HG03521 (cell line): ENCODE data around the gene ASTN1.
"Not testable (repeated sequence)": the region's sequence is repeated elsewhere in the genome, so short reads cannot be mapped to it uniquely, and the experiment has no call there.

Experiments
- ATAC-seq: cut with Tn5 transposase; IDR thresholded peaks from one replicate; pipeline ENCODE4 v1.9.1; 2021; ENCODE audit warnings: mild to moderate bottlenecking, moderate library complexity; ENCODE audit not compliant: unreplicated experiment

Gene ASTN1

DNA sequence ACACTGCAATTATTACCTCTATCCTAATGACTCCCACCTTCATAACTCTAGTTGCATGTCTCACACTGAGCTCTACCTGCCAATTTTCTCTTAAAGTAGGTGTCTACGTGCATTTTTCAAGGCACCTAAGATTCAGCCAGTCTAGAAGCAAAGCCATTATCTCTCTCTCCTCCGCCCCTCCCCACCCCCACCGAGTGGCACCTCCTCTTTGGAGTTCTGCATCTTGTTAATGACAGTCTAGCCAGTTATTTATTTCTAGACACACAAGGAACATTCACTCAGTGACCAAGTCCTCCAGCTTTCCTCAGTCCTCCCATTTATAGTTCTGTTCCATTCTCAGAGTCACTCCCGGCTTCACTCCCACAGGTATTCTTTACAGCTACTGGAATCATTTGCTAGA lies 47.6 kb downstream of the ASTN1 start:
- ATAC-seq: no peak

DNA sequence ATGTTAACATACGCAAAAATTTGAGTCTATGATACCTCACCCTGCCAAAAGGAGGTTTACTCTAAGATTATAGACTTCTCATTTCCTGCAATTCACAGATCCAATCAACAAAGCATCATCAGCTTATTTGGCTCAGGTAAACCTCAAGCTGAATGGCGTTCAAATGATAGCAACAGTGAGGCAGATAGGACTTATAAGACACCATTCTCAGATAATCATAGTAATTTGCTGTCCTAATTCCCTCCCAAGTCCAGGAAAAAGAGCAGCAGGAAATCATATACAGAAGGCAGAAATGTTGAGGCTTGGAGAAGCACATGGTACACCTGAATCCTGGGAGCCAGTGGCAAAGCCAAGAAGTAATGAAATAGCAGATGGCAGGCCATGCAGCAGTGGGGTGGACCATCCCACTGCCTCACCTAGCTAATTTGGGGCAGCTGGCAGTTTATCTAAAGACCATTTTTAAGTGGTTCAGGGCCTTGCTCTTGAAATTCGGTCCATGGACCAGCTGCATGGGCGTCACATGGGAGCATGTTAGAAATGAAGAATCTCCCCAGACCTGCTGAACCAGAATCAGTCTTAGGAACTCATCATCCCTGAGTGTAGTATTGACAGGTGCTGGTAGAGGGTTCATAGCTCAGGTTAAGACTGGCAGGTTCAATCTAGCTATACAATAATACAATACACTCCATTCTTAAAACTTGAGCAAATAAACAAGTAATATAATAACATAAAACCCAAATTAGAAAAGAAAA lies 57.7 kb downstream of the ASTN1 start:
- ATAC-seq: no peak

DNA sequence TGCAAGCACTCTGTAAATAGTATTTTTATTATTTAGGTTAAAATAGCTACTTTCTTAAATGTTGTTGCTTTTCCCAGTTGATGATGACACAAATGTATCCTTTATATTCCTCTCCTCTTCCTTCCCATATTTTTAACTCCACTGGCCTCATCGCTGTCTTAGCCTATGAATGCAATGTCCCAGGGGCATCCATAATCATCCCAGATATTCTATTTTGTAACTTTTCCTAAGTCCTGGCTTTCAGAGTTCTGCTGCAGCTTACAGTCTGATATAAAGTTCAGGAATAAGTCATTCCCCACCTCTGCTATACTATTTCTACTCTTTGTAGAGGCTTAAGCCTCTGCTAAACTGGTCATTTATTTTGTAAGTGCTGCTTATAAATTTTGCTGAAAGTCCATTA lies 58.3 kb downstream of the ASTN1 start:
- no peak for ATAC-seq

DNA sequence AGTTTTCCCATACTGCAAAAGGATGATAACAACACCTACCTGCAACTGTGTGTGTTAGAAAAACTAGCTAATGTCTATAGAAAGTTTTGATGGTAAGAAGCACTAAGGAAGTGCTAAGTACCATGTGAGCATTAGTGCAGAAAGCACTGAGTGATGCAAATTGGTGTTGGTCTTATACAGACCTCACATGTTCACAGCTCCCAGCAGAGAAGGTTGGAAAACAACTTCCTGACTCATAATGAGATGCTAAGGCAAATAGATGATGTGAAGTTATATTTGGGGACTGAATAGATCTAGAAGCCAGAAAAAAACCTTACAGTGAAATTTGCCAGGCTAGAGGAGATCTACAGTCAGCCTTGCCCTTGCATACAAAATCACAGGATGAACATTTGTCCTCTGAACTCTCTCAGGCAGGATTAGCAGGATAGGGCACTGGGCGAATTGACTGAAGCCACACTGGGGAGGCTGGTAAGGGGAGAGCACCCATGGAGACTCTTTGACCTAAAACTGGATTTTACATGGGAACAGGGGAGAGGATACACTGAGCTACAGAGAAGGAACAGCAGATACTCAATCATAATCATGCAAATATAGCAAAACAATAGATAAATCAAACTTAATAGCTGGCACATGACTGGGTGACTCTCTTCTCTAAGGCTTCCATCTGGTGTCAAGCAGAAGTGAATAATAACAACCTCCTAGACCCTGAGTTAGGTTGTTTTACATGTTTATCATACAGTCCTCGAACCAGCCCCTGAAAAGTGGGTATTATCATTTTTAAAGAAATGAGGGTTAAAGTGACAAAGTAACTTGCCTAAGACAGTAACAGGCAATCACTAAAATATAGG lies 61.3 kb downstream of the ASTN1 start:
- ATAC-seq: no peak

DNA sequence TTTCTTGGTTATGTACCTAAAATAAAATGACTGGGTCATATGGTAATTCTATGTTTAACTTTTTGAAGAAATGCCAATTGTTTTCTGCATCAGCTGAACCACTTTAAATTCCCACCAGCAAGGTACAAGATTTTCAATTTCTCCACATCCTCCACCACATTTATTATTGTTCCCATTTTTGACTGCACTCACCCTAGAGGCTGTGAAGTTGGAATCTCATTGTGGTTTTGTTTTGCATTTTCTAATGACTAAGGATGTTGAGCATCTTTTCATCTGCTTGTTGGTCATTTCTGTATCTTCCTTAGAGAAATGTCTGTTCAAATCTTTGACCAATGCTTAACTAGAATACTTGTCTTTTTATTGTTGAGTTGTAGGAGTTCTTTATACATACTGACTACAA lies 72.5 kb downstream of the ASTN1 start:
- ATAC-seq: no peak

DNA sequence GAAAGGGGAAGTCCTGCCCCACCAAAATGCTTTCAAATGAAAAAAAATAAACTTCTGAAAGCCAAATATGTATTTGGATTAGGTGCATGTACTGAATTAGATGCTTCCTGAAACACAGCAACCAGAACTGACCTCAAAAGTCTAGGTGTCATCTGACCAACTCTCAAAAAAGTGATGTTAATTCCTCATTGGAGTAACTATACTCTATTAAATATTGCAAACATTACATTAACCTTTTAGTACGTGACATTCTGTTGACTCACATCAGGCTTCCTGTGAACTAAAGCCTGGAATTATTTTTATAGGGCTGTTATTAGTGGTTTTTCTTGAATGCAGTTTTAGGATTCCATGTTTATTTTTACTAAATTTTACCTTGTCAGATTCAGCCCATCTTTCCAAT lies 73.5 kb downstream of the ASTN1 start:
- no peak for ATAC-seq

DNA sequence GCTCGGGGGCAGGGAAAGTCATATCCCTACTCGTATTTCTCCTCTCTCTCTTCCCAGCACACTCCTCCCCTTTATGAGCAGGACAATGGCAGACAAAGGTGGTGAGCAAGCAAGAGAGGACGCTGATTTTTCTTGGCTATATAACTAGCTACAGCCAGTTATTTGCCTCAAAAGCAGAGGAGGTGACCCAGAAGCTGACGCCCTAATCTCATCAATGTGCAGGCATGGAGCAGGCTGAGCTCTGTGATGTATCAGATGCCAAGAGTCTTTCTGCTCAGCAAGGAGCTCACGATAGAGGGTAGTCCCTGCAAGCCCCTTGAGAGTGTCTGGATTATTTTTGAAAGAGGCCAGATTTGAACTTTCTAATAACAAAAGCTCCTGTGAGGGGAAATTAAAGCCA lies 75.5 kb downstream of the ASTN1 start:
- no peak for ATAC-seq

DNA sequence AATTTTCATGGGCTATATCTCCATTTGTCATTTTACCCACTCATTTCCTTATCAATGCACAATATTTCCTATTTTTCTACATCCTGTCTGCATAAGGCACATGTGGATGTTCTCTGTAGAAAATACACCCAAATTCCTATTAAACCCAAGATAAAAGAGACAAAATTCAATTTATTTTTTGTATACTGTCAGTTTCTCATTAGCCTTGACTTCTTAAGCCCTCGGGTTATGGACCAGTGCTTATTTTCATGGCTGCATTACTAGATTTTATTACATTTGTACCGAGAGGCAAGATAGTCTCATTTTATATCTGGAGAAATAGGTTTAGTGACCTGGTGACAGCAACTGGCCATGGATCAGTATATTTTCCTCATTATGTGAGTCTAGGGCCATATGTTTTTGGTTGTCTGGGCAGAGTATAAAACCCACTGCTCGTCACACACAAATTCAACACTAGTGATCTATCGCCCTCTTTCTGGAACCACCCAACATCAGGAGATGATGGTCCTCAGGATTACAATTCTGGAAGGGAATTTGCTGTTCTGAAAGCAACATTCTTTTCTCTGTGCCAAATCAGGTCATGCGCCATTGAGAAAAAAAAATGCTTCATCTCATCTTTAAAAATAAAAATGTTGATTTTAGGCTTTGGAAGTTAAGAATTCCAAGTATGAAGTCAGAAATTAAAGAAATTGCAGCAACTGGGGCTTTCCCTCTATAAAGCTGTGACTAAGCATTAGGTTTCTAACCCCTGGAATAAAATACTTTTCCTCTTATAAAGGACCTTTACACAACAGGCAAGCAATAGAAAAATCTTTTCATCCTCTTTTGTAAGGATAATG lies 81.4 kb downstream of the ASTN1 start:
- no peak for ATAC-seq

DNA sequence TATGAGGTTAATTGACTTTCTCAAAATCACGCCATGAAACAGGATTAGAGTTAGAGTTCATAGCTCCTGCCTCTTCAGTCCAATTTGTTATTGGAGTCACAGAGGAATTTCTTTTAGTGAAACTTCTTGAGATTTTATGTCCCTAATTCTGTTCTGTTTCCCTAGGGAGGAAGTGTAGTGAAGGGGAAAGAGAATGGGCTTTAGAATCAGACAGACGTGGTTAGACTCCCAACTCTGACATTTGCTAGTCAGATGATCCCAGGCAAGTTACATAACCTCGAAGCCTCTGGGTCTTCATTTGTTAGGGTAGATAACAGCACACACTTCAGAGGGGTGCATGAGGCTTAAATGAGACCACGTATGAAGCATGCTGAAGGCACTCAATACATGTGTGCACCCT lies 83.9 kb downstream of the ASTN1 start:
- ATAC-seq: no peak

DNA sequence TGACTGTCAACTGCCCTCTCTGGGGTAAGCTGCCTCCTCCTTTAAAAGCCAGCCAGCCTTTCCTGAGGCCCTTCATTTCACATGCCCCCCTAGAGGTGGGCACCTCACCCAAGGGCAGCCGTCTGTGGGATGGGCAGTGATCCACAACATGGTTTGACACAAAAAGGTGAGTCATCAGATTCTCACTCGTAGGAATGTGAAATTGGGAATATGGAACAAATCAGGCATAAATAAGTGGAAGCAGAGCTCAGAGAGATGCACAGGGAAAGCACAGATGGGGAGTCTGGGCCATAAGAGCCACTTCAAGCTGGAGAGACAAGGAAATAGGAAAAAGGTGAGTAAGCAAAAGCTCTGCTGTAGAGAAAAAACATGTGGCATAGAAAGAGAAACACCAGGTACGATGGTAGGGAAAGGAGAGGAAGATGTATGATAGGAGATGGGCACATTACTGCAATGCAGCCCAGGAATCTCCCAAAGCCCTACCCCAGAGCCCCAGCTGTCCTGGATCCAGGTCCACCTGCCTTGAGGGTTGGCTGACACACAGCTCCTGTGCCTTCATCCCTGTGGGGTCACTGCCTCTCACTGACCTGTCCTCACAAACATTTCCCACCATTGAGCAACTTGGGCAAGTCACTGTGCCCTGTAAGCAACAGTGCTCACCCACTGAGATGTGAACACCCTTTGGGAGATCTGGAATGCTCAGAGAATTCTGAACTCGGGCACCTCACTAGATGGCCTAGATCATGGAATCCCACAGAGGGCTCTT lies 86.6 kb downstream of the ASTN1 start:
- ATAC-seq: no peak

DNA sequence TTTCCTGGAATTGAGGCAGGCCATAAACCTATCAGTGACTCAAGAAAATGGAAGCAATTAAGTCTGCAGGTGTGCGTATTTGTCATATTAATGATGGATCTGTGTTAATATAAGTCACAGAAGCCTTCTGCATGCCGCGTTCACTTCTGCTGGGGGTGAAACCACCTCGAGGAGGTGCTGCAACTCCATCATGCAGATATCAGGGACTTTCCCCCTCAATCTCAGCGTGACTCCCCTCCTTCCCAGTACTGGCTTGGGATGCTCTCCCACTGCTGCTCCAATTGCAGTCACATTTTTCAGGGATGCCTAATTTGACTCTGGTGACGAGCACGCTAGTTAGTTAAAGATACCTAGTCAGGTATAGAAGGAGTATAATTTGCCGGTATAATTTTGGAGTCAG lies 87.5 kb downstream of the ASTN1 start:
- ATAC-seq: no peak

DNA sequence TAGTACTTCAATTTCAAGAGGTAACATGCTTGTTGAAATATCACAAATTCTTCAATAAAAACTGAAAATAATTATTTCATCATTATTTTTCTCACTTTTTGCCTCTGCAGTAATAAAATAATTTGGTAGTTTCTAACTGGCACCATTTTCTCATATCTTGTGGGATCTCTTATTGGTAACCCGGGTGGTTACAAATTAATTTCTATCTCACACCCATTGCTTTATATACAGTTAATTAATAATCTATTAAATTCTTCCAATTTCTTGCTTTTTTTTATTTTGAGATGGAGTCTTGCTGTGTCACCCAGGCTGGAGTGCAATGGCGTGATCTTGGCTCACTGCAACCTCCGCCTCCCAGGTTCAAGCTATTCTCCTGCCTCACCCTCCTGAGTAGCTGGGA lies 89.7 kb downstream of the ASTN1 start:
- ATAC-seq: not testable (repeated sequence)

DNA sequence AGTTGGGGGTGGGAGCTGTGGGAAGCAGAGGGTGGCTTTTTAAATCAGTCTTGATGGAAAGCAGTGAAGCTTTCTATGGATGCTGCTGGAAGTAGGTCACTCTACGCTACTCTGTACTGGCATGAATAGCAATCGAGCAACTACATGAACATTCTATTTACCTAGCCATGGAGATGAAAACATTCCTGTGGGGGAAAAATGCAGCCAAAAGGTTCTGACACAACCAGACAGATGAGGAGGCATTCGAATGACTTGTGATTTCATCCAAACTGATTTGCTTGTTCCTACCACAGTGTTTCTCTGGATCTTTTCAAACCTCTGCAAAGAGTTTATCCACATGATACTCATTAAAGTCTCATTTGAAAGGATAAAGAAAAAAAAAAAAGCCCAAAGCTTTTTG lies 95.0 kb downstream of the ASTN1 start:
- no peak for ATAC-seq

DNA sequence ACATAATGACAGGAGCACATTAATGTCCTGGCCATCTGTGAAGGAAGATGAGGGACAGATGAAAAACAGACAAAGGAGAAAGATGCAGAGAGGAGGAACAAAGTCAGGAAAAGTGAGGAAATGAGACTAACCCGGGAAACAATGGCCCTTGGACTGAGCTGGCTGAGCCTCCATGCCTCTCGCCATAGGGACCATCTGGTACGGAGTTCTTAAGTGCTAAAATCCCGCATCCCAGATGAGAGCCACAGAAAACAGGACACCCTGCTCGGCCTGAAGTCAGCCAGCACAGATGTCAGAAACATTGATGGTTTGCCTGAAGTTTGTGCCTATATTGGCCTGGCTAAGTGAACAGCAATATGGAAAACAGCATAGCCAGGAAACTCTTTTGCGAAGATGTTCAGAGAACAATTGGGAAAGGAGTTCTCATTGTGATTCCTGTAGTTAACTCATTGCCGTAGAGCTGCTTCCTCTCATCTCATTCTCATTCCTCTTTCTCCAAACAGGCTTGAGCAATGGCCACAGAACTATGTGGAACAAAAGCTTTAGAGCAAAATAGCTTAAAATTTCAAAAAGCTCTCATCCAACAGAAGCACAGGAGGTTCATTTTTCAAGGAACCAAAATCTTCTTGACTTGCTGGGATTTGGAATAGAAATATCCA lies 96.6 kb downstream of the ASTN1 start:
- ATAC-seq: no peak

DNA sequence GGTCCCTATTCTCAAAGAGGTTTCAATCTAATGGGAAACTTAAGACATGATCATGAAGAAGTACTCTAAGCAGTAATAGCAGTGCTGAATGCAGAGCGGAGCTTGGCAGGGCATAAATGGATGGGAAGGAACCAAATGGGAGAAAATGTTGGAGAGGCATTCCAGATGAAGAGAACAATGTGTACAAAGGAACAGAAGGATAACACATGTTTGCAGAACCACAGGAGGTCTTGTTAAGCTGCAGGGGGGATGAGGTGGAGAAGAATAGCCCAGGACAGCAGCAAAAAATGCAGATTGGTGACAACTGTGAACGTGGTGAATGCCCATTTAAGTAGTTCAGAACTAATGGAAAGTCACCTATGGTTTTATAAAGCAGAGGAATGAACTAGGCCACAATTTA lies 99.1 kb downstream of the ASTN1 start:
- no peak for ATAC-seq

DNA sequence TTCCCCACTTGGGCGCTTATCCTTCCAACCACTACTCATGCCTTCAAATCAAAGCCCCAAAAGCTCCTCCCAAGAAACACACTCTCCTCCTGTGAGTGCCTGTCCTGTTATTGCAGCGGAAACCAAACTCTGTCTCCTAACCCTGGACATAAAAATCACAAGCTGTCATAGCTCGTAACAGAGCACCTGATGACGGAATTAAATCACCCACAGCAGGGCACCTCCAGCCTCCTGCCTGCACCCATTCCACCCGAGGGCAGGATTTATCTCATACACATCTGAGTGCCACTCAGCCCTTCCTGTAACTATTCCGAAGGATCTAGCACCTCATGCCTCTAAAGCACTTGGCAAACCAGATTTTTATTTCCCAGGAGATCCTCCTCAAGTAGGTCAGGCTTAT lies 100.9 kb downstream of the ASTN1 start:
- no peak for ATAC-seq

DNA sequence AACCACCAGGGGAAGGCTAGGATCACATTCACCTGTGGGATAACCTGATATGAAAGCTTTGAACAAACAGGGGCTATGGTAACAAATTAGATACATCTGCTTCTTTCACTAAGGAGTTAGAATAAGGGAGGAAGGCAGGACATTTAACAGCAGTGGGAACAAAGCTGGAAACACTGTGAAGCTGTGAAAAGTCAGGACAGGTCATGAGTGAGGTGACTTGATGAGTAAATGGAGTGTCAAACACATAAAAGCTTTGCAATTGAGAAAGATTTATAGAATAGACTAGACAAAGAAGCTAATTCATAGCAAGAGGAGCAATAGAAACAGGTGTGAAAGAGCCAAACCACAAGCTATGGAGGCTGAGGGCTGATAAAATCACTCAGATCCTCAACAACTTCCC lies 110.0 kb downstream of the ASTN1 start:
- no peak for ATAC-seq

DNA sequence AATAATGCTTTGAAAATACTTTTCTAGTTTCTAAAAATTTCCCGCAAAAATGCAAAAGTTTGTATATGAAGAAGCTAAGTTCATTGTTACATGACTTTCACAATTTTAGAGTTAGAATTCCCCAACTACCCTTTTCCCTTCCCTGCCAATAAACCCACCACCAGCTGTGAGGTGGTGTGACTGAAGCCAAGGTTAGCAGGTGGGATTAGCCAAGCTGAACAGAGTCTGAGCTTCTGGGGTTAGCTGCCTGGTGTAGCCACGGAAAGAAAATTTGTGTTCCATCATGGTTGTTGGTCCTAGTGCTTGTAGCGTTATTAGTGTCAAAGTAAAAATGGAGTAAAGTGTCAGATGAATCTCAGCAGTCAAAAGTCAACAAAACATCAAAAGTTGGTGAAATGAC lies 110.9 kb downstream of the ASTN1 start:
- no peak for ATAC-seq

DNA sequence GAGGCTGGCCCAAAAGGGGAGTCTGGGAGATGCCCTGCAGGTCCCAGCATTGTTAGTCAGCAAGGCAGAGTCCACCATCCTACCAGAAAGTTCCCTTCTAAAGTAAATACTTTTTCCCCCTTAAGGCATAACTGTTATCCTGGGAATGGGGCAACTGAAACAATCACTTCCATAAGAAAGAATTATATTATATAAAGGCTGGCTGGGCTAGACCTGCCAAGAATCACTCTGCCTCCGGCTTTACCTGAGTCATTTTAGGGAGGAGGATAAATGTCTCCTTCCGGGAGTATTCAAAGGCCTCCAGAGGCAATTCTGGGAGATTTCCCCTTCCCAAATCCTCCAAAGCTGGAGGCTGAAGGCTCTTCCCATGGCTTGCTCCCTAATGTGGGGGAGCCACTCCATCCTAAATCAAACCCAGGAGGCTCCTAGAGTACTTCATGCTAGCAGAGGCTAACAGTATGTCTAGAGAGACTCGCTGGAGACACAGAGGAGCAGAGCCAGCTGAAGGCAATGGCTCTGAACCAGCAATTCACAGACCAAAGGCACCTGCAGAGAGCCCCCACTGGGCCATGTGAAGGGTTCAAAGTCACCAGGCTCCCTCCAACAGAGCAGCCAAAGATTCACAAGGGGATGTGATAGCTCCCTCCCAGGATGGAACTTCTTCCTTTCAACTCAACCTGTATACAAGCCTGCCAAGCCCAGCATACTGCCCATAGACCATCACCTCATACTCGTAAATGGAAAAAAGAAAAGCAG lies 116.0 kb downstream of the ASTN1 start:
- ATAC-seq: no peak

DNA sequence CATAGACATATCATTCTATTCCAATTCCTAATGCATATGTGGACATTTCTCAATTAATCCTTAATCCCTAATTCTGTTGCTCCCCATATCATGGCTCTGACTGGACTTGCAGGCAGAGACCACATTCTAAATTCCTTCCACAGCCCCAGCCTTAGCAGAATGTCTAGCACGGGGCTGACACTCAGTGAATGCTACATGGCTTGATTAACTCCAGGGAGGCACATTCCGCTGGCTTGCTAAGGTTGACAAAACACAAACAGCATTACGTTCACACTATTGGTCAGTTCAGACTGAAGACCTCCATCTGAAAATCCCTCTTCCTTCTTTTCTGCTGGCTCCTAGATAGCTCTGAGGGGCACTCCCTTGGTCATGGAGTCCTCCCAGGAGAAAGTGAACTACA lies 119.4 kb downstream of the ASTN1 start:
- no peak for ATAC-seq
